ENCODE data around the gene SPAG5. TPM values are rescaled to one million over a fixed set of nuclear protein-coding genes. Genes with fewer than 3 reads are reported as not detected.

SPAG5 gene
- polyA plus RNA-seq, 1 donor from 2014 or later: 19.9 TPM

GRCh38 chr17:28547623-28548416, 51.0 kb downstream of the SPAG5 start:
- H3K9ac ChIP-seq (ENCODE audit: low read length): no peak overlapping the region
- H3K36me3 ChIP-seq (ENCODE audit: insufficient read depth, low read length): no peaks in the 10 kb centered on the region
- TF ChIP-seq POLR2AphosphoS5 (IDR thresholded peaks at IDR 0.05) (no peak), RAD21 (conservative IDR thresholded peaks at IDR 0.05) (no peak), MXI1 (conservative IDR thresholded peaks at IDR 0.05; ENCODE audit: poor library complexity, severe bottlenecking) (no peak), CTCF (IDR thresholded peaks at IDR 0.05; ENCODE audit: poor library complexity, severe bottlenecking) (peak; percentile 41), SMC3 (conservative IDR thresholded peaks at IDR 0.05; ENCODE audit: poor library complexity) (no peak), EP300 (conservative IDR thresholded peaks at IDR 0.05; ENCODE audit: poor library complexity, severe bottlenecking) (no peak)
- H3K4me3 ChIP-seq (ENCODE audit: low read length): no peak overlapping the region
- H3K4me2 ChIP-seq (ENCODE audit: low read length): no peak overlapping the region
- no peaks in the 10 kb centered on the region for H3F3A ChIP-seq (ENCODE audit: insufficient read depth, low read length, poor library complexity, severe bottlenecking)
- H3K9me2 ChIP-seq (ENCODE audit: insufficient read depth, low read length): no peaks in the 10 kb centered on the region
- H4K20me1 ChIP-seq (ENCODE audit: insufficient read depth): no peaks in the 10 kb centered on the region
- no peak overlapping the region for H3K27ac ChIP-seq (ENCODE audit: low read length)
- H3K9me3 ChIP-seq (ENCODE audit: low read length): no peaks in the 10 kb centered on the region
- H3K79me2 ChIP-seq (replicated peaks; ENCODE audit: insufficient read depth, low read length): peaks cover 8% of the 10 kb centered on the region
- H2AFZ ChIP-seq (ENCODE audit: low read depth, low read length): no peak overlapping the region
- no peaks in the 10 kb centered on the region for H3K27me3 ChIP-seq (ENCODE audit: insufficient read depth, low read depth, low read length)

GRCh38 chr17:28547096-28547622, 51.7 kb downstream of the SPAG5 start:
- H3K27me3 ChIP-seq (ENCODE audit: insufficient read depth, low read depth, low read length): no peaks in the 10 kb centered on the region
- no peaks in the 10 kb centered on the region for H3K9me3 ChIP-seq (ENCODE audit: low read length)
- H3K79me2 ChIP-seq (replicated peaks; ENCODE audit: insufficient read depth, low read length): peaks cover 8% of the 10 kb centered on the region
- no peak overlapping the region for H3K27ac ChIP-seq (ENCODE audit: low read length)
- H3K4me2 ChIP-seq (ENCODE audit: low read length): no peak overlapping the region
- H3K36me3 ChIP-seq (ENCODE audit: insufficient read depth, low read length): no peaks in the 10 kb centered on the region
- H3K9ac ChIP-seq (ENCODE audit: low read length): no peak overlapping the region
- no peaks in the 10 kb centered on the region for H4K20me1 ChIP-seq (ENCODE audit: insufficient read depth)
- no peak overlapping the region for H2AFZ ChIP-seq (ENCODE audit: low read depth, low read length)
- no peaks in the 10 kb centered on the region for H3F3A ChIP-seq (ENCODE audit: insufficient read depth, low read length, poor library complexity, severe bottlenecking)
- H3K9me2 ChIP-seq (ENCODE audit: insufficient read depth, low read length): no peaks in the 10 kb centered on the region
- H3K4me3 ChIP-seq (ENCODE audit: low read length): no peak overlapping the region
- TF ChIP-seq POLR2AphosphoS5 (IDR thresholded peaks at IDR 0.05) (no peak), REST (IDR thresholded peaks at IDR 0.05; ENCODE audit: borderline replicate concordance) (no peak), EZH2 (IDR thresholded peaks at IDR 0.05; ENCODE audit: borderline replicate concordance, insufficient read depth, low read length, poor library complexity, severe bottlenecking) (no peak), TAF1 (IDR thresholded peaks at IDR 0.05; ENCODE audit: low read depth) (no peak), MXI1 (conservative IDR thresholded peaks at IDR 0.05; ENCODE audit: poor library complexity, severe bottlenecking) (no peak), EP300 (conservative IDR thresholded peaks at IDR 0.05; ENCODE audit: poor library complexity, severe bottlenecking) (no peak), CTCF (IDR thresholded peaks at IDR 0.05; ENCODE audit: poor library complexity, severe bottlenecking) (no peak), RAD21 (conservative IDR thresholded peaks at IDR 0.05) (no peak), SMC3 (conservative IDR thresholded peaks at IDR 0.05; ENCODE audit: poor library complexity) (no peak)
